Lower leg skin (tissue), 3 donors: ENCODE data around the gene ANTXR1.

ENCODE experiments used
- POLR2A ChIP-seq, 2 donors: fragments of 450-650 bp; IDR thresholded peaks; one replicate each; pipeline ENCODE4 v1.6.1; 2016 to 2017; ENCODE audit warnings: antibody characterized with exemption in 2 of 2, mild to moderate bottlenecking in 1 of 2, moderate library complexity in 1 of 2
- TF ChIP-seq, protein P1 (sequence below), 3 donors: fragments of 450-650 bp; IDR thresholded peaks; one replicate each; pipeline ENCODE4 v1.5.1; 2016; ENCODE audit warnings: antibody characterized with exemption in 3 of 3, mild to moderate bottlenecking in 3 of 3, moderate library complexity in 2 of 3

DNA sequence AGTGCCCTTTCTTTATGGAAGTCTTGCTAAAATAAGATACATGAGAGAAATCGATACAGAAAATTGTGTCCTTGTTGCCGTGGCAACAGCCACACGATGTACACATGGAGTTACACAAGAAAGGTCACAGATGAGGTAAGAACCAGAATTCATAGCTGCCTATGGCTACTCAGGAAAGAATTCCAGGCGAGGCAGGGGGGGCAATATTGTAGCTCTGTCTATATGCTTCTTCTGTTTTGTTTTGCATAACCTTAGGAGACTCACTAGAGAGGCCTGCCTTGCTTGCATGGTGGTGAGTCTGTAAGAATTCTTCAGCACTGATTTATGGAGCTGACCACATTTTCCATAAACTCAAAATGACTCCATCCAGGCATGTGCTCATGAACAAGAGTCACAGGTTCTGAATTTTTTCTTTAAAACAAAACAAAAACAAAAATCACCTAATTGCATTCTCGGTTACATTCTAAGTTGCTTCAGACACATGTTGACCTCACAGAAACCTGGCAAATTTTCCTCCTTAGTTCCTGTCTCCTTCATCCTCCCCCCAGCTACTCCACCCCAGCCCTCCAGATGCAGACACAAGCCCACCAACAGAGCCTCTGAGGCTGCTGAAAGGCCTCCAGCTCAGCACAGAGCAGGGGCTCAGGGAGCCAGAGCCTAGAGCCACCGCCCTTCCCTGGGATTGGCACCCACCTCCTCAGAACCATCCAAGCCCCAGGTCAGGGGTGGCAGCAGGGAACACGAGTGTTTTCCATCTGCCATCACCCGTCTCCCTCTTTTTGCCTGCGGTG is 183.5 kb downstream of the ANTXR1 start:
- TF ChIP-seq, protein P1, sequence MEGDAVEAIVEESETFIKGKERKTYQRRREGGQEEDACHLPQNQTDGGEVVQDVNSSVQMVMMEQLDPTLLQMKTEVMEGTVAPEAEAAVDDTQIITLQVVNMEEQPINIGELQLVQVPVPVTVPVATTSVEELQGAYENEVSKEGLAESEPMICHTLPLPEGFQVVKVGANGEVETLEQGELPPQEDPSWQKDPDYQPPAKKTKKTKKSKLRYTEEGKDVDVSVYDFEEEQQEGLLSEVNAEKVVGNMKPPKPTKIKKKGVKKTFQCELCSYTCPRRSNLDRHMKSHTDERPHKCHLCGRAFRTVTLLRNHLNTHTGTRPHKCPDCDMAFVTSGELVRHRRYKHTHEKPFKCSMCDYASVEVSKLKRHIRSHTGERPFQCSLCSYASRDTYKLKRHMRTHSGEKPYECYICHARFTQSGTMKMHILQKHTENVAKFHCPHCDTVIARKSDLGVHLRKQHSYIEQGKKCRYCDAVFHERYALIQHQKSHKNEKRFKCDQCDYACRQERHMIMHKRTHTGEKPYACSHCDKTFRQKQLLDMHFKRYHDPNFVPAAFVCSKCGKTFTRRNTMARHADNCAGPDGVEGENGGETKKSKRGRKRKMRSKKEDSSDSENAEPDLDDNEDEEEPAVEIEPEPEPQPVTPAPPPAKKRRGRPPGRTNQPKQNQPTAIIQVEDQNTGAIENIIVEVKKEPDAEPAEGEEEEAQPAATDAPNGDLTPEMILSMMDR (IDR thresholded peaks at IDR 0.05), result no peak
- TF ChIP-seq POLR2A (IDR thresholded peaks at IDR 0.05), result no peak
